Measurements from ENCODE around the gene TMCC3.

Gene TMCC3

DNA sequence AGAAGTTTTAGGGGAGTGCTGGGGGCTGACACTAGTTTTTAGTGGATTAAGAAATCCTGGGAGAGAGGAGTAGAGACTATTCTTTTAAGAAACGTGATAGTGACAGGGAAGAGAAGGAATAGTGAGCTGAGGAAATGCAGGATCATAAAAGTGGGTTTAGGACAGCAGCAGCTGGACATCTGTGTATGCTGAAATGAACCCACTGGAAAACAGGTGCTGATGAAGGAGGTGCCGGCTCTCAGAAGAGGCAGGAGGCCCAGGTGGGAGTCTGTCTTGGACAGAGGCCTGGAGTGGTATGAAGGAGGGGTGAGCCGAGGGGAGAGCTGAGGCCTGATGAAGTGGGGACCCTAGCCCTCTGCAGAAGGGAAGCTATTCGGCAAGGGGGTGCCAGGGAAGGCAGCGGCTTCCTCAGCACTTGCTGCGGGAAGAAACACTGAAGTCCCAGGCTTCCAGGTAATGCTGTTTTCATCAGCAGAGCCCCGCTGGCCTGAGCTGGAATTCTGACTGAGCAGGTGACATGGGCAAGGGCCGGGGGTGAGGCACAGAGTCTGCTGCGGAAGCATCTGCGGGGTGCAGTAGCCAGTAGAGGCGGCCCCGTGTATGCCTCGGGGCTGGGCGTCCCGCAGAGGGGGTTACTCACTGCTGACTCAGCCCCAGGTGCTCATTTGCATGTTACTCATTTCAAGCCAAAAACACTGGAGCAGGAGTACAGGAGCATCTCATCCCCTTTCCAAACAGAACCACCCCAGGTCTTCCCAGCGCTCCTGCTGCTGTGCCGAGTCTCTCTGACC is 89.7 kb downstream of the TMCC3 start (continued):
- TF ChIP-seq, protein P1, sequence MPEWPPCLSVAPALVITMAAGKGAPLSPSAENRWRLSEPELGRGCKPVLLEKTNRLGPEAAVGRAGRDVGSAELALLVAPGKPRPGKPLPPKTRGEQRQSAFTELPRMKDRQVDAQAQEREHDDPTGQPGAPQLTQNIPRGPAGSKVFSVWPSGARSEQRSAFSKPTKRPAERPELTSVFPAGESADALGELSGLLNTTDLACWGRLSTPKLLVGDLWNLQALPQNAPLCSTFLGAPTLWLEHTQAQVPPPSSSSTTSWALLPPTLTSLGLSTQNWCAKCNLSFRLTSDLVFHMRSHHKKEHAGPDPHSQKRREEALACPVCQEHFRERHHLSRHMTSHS (tag by site-specific recombination; IDR thresholded peaks at IDR 0.05) = no peak

DNA sequence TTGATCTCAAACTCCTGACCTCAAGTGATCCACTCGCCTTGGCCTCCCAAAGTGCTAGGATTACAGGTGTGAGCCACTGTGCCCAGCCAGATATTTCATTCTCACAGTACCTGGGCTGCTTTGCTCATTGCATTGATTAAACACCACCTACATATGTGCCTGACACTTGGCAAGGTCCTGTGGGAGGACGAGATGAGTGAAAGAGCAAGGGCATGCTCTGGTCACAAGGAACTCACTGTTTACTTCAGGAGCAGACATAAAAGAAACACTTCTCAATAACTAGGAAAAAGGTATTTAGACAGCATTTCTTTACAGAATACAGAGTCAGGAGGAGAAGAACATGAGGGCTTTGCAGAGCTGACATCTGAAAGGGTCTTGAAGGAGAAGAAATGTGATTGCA is 91.7 kb downstream of the TMCC3 start:
- peaks cover 5% of the 10 kb centered on the region; the same call in 1 of the 2 replicates for H3K4me1 ChIP-seq (ENCODE audit: control insufficient read depth, insufficient read depth, low read length)
- POLR2A ChIA-PET = no interaction called here
- TF ChIP-seq ZNF510 (tag by site-specific recombination; IDR thresholded peaks at IDR 0.05; ENCODE audit: insufficient replicate concordance) (no peak), ZNF548 (tag by site-specific recombination; IDR thresholded peaks at IDR 0.05) (no peak), ZNF169 (tag by site-specific recombination; IDR thresholded peaks at IDR 0.05) (no peak), ZNF776 (tag by site-specific recombination; IDR thresholded peaks at IDR 0.05; ENCODE audit: borderline replicate concordance) (no peak), ZNF600 (tag by site-specific recombination; IDR thresholded peaks at IDR 0.05) (no peak), ZNF24 (tag by site-specific recombination; IDR thresholded peaks at IDR 0.05) (no peak), REPIN1 (tag by site-specific recombination; IDR thresholded peaks at IDR 0.05; ENCODE audit: low read depth) (no peak), ZNF223 (tag by site-specific recombination; IDR thresholded peaks at IDR 0.05) (no peak), HOXC10 (CRISPR knock-in tag; IDR thresholded peaks at IDR 0.05) (no peak)

DNA sequence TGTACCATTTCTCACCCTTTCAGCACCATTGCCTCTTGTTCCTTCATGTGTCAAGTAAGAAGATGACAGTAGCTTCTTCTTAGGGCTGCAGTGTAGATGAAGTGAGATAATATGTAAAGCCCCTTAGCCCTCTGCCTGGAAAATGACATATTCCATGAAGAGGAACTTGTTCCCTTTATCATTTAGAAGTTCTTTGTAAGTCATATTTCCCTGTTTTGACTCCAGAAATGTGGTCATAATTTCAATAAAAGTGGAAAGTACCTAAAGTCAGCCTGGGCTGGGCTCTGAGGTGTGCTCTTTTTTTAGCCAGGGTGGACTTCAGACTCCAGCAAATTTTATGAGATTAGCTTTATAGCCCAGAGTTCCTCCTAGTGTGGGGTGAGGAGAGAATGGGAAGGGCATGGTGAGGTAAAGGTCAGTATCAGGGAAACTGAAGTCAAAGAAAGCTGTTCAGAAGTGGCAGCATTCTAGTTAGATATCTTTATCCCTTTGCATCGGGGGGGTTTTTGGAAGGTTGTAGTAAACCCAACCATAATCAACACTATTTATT is 92.5 kb downstream of the TMCC3 start:
- Histone ChIP-seq H3K4me3 (ENCODE audit: low read depth, low read length) (no peak overlapping the region), H3K9me3 (ENCODE audit: control insufficient read depth, insufficient read depth, low read depth, low read length) (no peaks in the 10 kb centered on the region), H3K36me3 (ENCODE audit: control insufficient read depth in 2 of 2, insufficient read depth in 1 of 2, low read length in 2 of 2) (no peaks in the 10 kb centered on the region), H3K4me1 (ENCODE audit: control insufficient read depth, insufficient read depth, low read length) (peaks cover 5% of the 10 kb centered on the region; the same call in 1 of the 2 replicates), H3K27ac (ENCODE audit: extremely low read depth, low read depth, low read length) (no peak overlapping the region)
- ChIA-PET POLR2A (no interaction called here), CTCF (interaction anchor here (1.3 to 1.6 kb wide), 3 partner anchors 9 to 960 kb away, joined by 3 to 5 read pairs (median 3); no protein-coding TSS in a partner anchor)
- TF ChIP-seq ZNF660 (tag by site-specific recombination; IDR thresholded peaks at IDR 0.05) (no peak), ZNF292 (tag by site-specific recombination; IDR thresholded peaks at IDR 0.05; ENCODE audit: borderline replicate concordance, low read depth) (no peak), PRDM6 (tag by site-specific recombination; IDR thresholded peaks at IDR 0.05) (no peak), ZNF792 (tag by site-specific recombination; IDR thresholded peaks at IDR 0.05) (no peak), KLF8 (tag by site-specific recombination; IDR thresholded peaks at IDR 0.05) (no peak), YY1 (tag by site-specific recombination; IDR thresholded peaks at IDR 0.05) (no peak), ZNF623 (tag by site-specific recombination; IDR thresholded peaks at IDR 0.05) (no peak)
- TF ChIP-seq, protein P2, sequence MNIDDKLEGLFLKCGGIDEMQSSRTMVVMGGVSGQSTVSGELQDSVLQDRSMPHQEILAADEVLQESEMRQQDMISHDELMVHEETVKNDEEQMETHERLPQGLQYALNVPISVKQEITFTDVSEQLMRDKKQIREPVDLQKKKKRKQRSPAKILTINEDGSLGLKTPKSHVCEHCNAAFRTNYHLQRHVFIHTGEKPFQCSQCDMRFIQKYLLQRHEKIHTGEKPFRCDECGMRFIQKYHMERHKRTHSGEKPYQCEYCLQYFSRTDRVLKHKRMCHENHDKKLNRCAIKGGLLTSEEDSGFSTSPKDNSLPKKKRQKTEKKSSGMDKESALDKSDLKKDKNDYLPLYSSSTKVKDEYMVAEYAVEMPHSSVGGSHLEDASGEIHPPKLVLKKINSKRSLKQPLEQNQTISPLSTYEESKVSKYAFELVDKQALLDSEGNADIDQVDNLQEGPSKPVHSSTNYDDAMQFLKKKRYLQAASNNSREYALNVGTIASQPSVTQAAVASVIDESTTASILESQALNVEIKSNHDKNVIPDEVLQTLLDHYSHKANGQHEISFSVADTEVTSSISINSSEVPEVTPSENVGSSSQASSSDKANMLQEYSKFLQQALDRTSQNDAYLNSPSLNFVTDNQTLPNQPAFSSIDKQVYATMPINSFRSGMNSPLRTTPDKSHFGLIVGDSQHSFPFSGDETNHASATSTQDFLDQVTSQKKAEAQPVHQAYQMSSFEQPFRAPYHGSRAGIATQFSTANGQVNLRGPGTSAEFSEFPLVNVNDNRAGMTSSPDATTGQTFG (tag by site-specific recombination; IDR thresholded peaks at IDR 0.05; ENCODE audit: borderline replicate concordance) = no peak
- TF ChIP-seq, protein P3, sequence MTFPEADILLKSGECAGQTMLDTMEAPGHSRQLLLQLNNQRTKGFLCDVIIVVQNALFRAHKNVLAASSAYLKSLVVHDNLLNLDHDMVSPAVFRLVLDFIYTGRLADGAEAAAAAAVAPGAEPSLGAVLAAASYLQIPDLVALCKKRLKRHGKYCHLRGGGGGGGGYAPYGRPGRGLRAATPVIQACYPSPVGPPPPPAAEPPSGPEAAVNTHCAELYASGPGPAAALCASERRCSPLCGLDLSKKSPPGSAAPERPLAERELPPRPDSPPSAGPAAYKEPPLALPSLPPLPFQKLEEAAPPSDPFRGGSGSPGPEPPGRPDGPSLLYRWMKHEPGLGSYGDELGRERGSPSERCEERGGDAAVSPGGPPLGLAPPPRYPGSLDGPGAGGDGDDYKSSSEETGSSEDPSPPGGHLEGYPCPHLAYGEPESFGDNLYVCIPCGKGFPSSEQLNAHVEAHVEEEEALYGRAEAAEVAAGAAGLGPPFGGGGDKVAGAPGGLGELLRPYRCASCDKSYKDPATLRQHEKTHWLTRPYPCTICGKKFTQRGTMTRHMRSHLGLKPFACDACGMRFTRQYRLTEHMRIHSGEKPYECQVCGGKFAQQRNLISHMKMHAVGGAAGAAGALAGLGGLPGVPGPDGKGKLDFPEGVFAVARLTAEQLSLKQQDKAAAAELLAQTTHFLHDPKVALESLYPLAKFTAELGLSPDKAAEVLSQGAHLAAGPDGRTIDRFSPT (tag by site-specific recombination; IDR thresholded peaks at IDR 0.05) = no peak
- TF ChIP-seq, protein P4, sequence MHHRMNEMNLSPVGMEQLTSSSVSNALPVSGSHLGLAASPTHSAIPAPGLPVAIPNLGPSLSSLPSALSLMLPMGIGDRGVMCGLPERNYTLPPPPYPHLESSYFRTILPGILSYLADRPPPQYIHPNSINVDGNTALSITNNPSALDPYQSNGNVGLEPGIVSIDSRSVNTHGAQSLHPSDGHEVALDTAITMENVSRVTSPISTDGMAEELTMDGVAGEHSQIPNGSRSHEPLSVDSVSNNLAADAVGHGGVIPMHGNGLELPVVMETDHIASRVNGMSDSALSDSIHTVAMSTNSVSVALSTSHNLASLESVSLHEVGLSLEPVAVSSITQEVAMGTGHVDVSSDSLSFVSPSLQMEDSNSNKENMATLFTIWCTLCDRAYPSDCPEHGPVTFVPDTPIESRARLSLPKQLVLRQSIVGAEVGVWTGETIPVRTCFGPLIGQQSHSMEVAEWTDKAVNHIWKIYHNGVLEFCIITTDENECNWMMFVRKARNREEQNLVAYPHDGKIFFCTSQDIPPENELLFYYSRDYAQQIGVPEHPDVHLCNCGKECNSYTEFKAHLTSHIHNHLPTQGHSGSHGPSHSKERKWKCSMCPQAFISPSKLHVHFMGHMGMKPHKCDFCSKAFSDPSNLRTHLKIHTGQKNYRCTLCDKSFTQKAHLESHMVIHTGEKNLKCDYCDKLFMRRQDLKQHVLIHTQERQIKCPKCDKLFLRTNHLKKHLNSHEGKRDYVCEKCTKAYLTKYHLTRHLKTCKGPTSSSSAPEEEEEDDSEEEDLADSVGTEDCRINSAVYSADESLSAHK (tag by site-specific recombination; IDR thresholded peaks at IDR 0.05) = no peak

More for the DNA sequence above, 91.7 kb downstream of the TMCC3 start:
- H3K36me3 ChIP-seq (ENCODE audit: control insufficient read depth in 2 of 2, insufficient read depth in 1 of 2, low read length in 2 of 2) = no peaks in the 10 kb centered on the region
- no peak overlapping the region for H3K27ac ChIP-seq (ENCODE audit: extremely low read depth, low read depth, low read length)
- no peaks in the 10 kb centered on the region for H3K9me3 ChIP-seq (ENCODE audit: control insufficient read depth, insufficient read depth, low read depth, low read length)
- CTCF ChIA-PET = no interaction called here
- no peak overlapping the region for H3K4me3 ChIP-seq (ENCODE audit: low read depth, low read length)
